ENCODE measurements around the gene ACTN3.
A peak's percentile ranks its signal among the peaks of the same experiment; 100 is the strongest.

The ACTN3 gene

DNA sequence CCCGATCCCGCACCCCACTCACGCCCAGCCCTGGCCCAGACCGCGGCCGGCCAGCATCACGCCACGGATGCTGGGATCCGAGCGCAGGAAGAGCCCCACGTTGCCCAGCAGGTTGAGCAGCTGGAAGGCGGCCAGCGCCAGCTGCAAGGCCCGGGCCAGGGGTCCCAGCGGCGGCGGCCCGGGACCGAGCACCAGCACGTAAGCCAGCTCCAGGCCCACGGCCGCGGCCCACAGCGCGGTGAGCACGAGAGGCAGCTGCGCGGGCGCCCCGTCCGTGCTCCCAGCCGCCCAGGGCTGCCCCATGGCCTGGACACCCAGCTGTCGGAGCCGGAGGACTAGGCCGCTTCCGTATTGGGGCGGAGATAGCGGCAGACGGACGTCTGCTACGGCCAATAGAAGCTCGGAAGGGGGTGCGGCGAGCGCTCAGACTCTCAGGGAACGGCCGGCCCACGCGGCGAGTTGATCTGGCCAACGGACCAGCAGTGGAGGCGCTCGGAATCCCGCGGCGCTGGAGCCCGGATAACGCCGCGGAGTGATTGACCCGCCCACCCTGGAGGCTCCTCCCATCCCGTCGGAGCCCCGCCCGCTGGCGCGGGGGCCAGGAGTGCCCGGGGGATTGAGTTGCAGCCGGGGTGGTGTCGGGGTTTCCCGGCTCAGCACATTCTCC lies 869 bp upstream of the ACTN3 start, which contains the start of gene ZDHHC24:
TSS of gene ZDHHC24 (minus strand) at position 348 of the 667 bp plus-strand sequence. CDS start at position 303, 45 bp downstream.
- peaks cover 19% of the 10 kb centered on the region for H3K36me3 ChIP-seq (ENCODE audit: insufficient read depth, insufficient read length, low read length)
- peak; percentile 93 for DNase-seq (ENCODE audit: low read depth, low spot score)
- H3K9ac ChIP-seq (ENCODE audit: insufficient read length, low read depth), result peak within 1 kb of the TSS; percentile 92
- H3K9me3 ChIP-seq (ENCODE audit: insufficient read depth, low read length), result no peaks in the 10 kb centered on the region
- TF ChIP-seq ZNF274 (IDR thresholded peaks at IDR 0.05; ENCODE audit: low read depth, low read length) (no peak), YY1 (IDR thresholded peaks at IDR 0.05; ENCODE audit: insufficient read depth, insufficient read length) (no peak), SUZ12 (IDR thresholded peaks at IDR 0.05; ENCODE audit: extremely low read depth, insufficient read depth, insufficient read length) (no peak)
- peaks cover 18% of the 10 kb centered on the region for H3K4me1 ChIP-seq (ENCODE audit: insufficient read depth, insufficient read length)
- H3K4me3 ChIP-seq (ENCODE audit: insufficient read length, low read depth), result peak within 1 kb of the TSS; percentile 89
- no peaks in the 10 kb centered on the region for H3K27me3 ChIP-seq (ENCODE audit: insufficient read depth, insufficient read length)

DNA sequence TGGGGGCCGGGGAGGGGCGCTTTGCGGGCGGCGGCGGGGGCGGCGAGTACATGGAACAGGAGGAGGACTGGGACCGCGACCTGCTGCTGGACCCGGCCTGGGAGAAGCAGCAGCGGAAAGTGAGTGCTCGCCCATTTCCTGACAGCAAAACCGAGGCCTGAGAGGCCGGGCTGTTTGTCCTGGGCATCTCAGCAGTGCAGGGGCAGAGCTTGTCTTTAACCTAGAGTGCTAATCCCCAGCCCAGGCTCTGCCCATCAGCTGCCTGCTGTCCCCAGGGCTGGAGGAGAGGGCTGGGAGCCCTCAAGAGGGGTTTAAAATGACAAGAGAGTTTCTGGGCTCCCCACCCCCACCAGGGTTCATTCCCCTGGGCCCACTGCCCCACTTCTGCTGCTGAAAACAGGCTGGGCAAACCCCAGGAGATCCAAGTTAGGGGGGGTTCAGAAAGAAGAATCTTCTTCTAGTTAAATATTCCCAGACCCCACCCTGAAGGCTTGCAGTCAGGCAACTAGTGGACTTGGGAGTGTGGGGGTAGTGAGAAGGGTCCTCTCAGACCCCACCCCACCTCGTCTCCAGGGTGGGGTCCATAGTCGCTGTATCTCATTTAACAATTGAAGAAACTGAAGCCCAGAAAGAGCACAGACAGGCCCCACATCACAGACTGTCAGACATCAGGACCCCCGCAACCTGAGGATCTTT lies 411 bp downstream of the ACTN3 start:
- peaks cover 10% of the 10 kb centered on the region for H3K36me3 ChIP-seq (ENCODE audit: insufficient read depth, insufficient read length, low read length)
- no peaks in the 10 kb centered on the region for H3K27me3 ChIP-seq (ENCODE audit: insufficient read depth, insufficient read length)
- TF ChIP-seq SUZ12 (IDR thresholded peaks at IDR 0.05; ENCODE audit: extremely low read depth, insufficient read depth, insufficient read length) (no peak), ZNF274 (IDR thresholded peaks at IDR 0.05; ENCODE audit: low read depth, low read length) (no peak), YY1 (IDR thresholded peaks at IDR 0.05; ENCODE audit: insufficient read depth, insufficient read length) (no peak)
- H3K9ac ChIP-seq (ENCODE audit: insufficient read length, low read depth), result peak overlapping the region; percentile 1
- H3K4me1 ChIP-seq (ENCODE audit: insufficient read depth, insufficient read length), result peaks cover 17% of the 10 kb centered on the region
- no peak for DNase-seq (ENCODE audit: low read depth, low spot score)
- no peak overlapping the region for H3K4me3 ChIP-seq (ENCODE audit: insufficient read length, low read depth)
- H3K9me3 ChIP-seq (ENCODE audit: insufficient read depth, low read length), result no peaks in the 10 kb centered on the region

DNA sequence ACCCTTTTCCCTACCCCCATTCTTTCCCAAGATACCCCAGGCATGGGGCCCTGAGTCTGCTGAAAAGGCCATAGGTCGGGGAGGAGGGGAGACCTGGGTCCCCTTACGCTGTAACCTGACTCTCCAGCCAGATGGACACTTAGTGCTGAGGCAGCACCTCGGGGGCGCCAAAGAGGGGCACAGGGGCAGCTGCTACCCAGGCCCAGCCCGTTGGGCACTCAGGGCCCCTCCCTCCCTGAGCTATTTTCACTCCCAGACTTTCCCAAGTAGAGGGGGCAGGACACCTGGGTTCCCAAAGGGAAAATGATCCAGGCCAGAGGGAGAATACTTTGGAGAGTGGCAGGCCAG lies 933 bp downstream of the ACTN3 start:
- peaks cover 13% of the 10 kb centered on the region for H3K4me1 ChIP-seq (ENCODE audit: insufficient read depth, insufficient read length)
- H3K36me3 ChIP-seq (ENCODE audit: insufficient read depth, insufficient read length, low read length), result peaks cover 5% of the 10 kb centered on the region
- no peaks in the 10 kb centered on the region for H3K9me3 ChIP-seq (ENCODE audit: insufficient read depth, low read length)
- no peak for TF ChIP-seq SUZ12 (IDR thresholded peaks at IDR 0.05; ENCODE audit: extremely low read depth, insufficient read depth, insufficient read length)
- no peak for TF ChIP-seq YY1 (IDR thresholded peaks at IDR 0.05; ENCODE audit: insufficient read depth, insufficient read length)
- TF ChIP-seq ZNF274 (IDR thresholded peaks at IDR 0.05; ENCODE audit: low read depth, low read length), result no peak
- no peak overlapping the region for H3K9ac ChIP-seq (ENCODE audit: insufficient read length, low read depth)
- DNase-seq (ENCODE audit: low read depth, low spot score), result no peak
- H3K4me3 ChIP-seq (ENCODE audit: insufficient read length, low read depth), result no peak overlapping the region
- H3K27me3 ChIP-seq (ENCODE audit: insufficient read depth, insufficient read length), result no peaks in the 10 kb centered on the region

DNA sequence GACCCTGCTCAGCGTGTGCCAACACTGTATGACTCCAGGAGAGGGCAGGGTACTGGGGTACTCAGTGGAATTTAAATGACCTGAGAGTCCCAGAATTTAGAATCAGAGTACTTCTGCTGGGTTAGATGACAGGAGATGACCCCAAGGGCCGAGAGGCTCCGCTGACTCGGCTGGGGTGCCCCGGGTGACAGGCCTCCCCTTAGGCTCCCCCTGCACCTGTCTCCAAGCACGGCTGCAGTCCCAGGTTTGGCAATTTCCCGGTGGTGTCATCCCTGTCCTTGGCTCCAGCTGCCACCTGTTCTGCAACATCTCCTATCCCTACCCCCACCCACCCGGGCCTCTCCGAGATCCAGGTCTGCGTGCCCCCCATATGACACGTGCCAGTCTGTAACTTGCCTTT lies 1.3 kb downstream of the ACTN3 start:
- no peaks in the 10 kb centered on the region for H3K27me3 ChIP-seq (ENCODE audit: insufficient read depth, insufficient read length)
- TF ChIP-seq YY1 (IDR thresholded peaks at IDR 0.05; ENCODE audit: insufficient read depth, insufficient read length) (no peak), ZNF274 (IDR thresholded peaks at IDR 0.05; ENCODE audit: low read depth, low read length) (no peak), SUZ12 (IDR thresholded peaks at IDR 0.05; ENCODE audit: extremely low read depth, insufficient read depth, insufficient read length) (no peak)
- H3K36me3 ChIP-seq (ENCODE audit: insufficient read depth, insufficient read length, low read length), result peaks cover under 1% of the 10 kb centered on the region
- no peak for DNase-seq (ENCODE audit: low read depth, low spot score)
- H3K9me3 ChIP-seq (ENCODE audit: insufficient read depth, low read length), result no peaks in the 10 kb centered on the region
- peaks cover 11% of the 10 kb centered on the region for H3K4me1 ChIP-seq (ENCODE audit: insufficient read depth, insufficient read length)
- H3K4me3 ChIP-seq (ENCODE audit: insufficient read length, low read depth), result no peak overlapping the region
- H3K9ac ChIP-seq (ENCODE audit: insufficient read length, low read depth), result no peak overlapping the region

DNA sequence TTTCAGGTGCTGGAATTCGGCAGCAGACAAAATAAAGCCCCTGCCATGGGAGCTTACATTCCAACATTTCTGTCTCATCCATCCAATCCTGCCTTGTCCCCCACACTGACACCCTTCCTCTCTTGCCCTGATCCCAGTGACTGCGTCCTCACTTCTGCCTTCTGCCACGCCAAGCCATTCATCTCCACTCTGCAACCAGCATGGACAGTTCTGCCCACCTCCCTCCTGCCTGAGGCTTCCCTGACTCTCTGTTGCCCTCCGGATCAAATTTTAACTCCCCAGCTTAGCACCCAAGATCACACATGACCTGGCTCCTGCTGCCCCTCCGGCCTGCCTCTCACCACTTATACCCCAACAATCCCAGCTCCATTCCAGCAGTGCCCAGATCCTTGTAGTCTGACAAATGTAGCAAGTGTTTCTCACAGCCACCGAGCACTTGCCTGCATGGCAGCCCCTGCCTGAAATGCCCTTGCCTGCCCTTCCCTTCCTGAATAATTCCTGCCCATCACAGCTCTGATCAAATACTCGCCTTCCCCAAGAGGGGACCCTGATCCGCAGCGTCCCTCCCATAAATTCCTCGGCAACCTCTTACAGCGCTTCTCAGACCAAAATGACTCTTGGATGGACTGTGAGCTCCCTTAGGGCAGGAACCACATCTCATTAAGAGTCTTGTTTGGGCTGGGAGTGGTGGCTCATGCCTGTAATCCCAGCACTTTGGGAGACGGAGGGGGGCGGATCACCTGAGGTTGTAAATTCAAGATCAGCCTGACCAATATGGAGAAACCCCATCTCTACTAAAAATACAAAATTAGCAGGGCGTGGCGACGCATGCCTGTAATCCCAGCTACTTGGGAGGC lies 2.3 kb downstream of the ACTN3 start:
- H3K36me3 ChIP-seq (ENCODE audit: insufficient read depth, insufficient read length, low read length), result no peaks in the 10 kb centered on the region
- no peak overlapping the region for H3K9ac ChIP-seq (ENCODE audit: insufficient read length, low read depth)
- H3K27me3 ChIP-seq (ENCODE audit: insufficient read depth, insufficient read length), result no peaks in the 10 kb centered on the region
- H3K4me3 ChIP-seq (ENCODE audit: insufficient read length, low read depth), result no peak overlapping the region
- DNase-seq (ENCODE audit: low read depth, low spot score), result no peak
- H3K9me3 ChIP-seq (ENCODE audit: insufficient read depth, low read length), result no peaks in the 10 kb centered on the region
- TF ChIP-seq ZNF274 (IDR thresholded peaks at IDR 0.05; ENCODE audit: low read depth, low read length) (no peak), YY1 (IDR thresholded peaks at IDR 0.05; ENCODE audit: insufficient read depth, insufficient read length) (no peak), SUZ12 (IDR thresholded peaks at IDR 0.05; ENCODE audit: extremely low read depth, insufficient read depth, insufficient read length) (no peak)
- peaks cover 7% of the 10 kb centered on the region for H3K4me1 ChIP-seq (ENCODE audit: insufficient read depth, insufficient read length)

DNA sequence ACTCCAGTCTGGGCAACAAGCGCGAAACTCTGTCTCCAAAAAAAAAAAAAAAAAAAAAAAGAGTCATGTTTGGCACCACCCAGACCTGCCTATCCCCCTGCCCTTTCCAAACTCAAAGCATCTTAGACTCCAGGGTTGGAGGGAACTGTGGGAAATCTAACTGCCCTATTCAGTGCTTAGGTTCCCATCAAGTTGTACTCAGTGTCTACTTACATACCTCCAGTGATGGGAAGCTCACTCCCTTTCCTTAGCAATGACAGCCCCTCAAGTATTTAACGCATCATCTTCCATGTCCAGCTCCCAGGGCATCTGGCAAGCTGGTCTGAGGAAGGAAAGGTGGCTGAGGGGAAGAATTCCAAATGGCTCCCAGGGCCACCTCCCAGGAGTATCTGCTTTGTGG lies 3.0 kb downstream of the ACTN3 start:
- TF ChIP-seq SUZ12 (IDR thresholded peaks at IDR 0.05; ENCODE audit: extremely low read depth, insufficient read depth, insufficient read length) (no peak), ZNF274 (IDR thresholded peaks at IDR 0.05; ENCODE audit: low read depth, low read length) (no peak), YY1 (IDR thresholded peaks at IDR 0.05; ENCODE audit: insufficient read depth, insufficient read length) (no peak)
- no peak for DNase-seq (ENCODE audit: low read depth, low spot score)

More for the DNA sequence above, 3.0 kb downstream of the ACTN3 start:
- peaks cover 7% of the 10 kb centered on the region for H3K4me1 ChIP-seq (ENCODE audit: insufficient read depth, insufficient read length)
- H3K9ac ChIP-seq (ENCODE audit: insufficient read length, low read depth), result no peak overlapping the region
- no peaks in the 10 kb centered on the region for H3K9me3 ChIP-seq (ENCODE audit: insufficient read depth, low read length)
- H3K4me3 ChIP-seq (ENCODE audit: insufficient read length, low read depth), result no peak overlapping the region
- no peaks in the 10 kb centered on the region for H3K36me3 ChIP-seq (ENCODE audit: insufficient read depth, insufficient read length, low read length)
- H3K27me3 ChIP-seq (ENCODE audit: insufficient read depth, insufficient read length), result no peaks in the 10 kb centered on the region
